ENCODE results near the gene ESR2.

Gene ESR2

GRCh38 chr14:64109819-64110554, 184.2 kb downstream of the ESR2 start:
- TF ChIP-seq CTCF (IDR thresholded peaks at IDR 0.05; ENCODE audit: low read depth, low read length) = no peak
- no peak overlapping the region for H3K4me3 ChIP-seq (replicated peaks in 1 of 2; ENCODE audit: low read depth in 2 of 2, low read length in 2 of 2)
- peak; percentile 6 to 56 for DNase-seq (ENCODE audit: low read depth in 2 of 2)

GRCh38 chr14:64107438-64107837, 186.7 kb downstream of the ESR2 start:
- DNase-seq (ENCODE audit: low read depth in 2 of 2) = no peak
- H3K4me3 ChIP-seq (replicated peaks in 1 of 2; ENCODE audit: low read depth in 2 of 2, low read length in 2 of 2) = no peak overlapping the region
- no peak for TF ChIP-seq CTCF (IDR thresholded peaks at IDR 0.05; ENCODE audit: low read depth, low read length)

GRCh38 chr14:64098120-64098519, 196.1 kb downstream of the ESR2 start:
- no peak for TF ChIP-seq CTCF (IDR thresholded peaks at IDR 0.05; ENCODE audit: low read depth, low read length)
- no peak for DNase-seq (ENCODE audit: low read depth in 2 of 2)
- H3K4me3 ChIP-seq (replicated peaks in 1 of 2; ENCODE audit: low read depth in 2 of 2, low read length in 2 of 2) = no peak overlapping the region

- DNase-seq (ENCODE audit: low read depth in 2 of 2) = peak; percentile 51 to 74
- H3K4me3 ChIP-seq (replicated peaks in 1 of 2; ENCODE audit: low read depth in 2 of 2, low read length in 2 of 2) = no peak overlapping the region
- TF ChIP-seq CTCF (IDR thresholded peaks at IDR 0.05; ENCODE audit: low read depth, low read length) = no peak
Measured at GRCh38 chr14:64095620-64096019, 198.6 kb downstream of the ESR2 start.

GRCh38 chr14:64092940-64093339, 201.2 kb downstream of the ESR2 start:
- no peak for TF ChIP-seq CTCF (IDR thresholded peaks at IDR 0.05; ENCODE audit: low read depth, low read length)
- H3K4me3 ChIP-seq (replicated peaks in 1 of 2; ENCODE audit: low read depth in 2 of 2, low read length in 2 of 2) = no peak overlapping the region
- no peak for DNase-seq (ENCODE audit: low read depth in 2 of 2)

- TF ChIP-seq CTCF (IDR thresholded peaks at IDR 0.05; ENCODE audit: low read depth, low read length) = no peak
- no peak for DNase-seq (ENCODE audit: low read depth in 2 of 2)
Measured at GRCh38 chr14:64092338-64092737, 201.8 kb downstream of the ESR2 start.

GRCh38 chr14:64091217-64091616, 203.0 kb downstream of the ESR2 start:
- TF ChIP-seq CTCF (IDR thresholded peaks at IDR 0.05; ENCODE audit: low read depth, low read length) = no peak
- no peak overlapping the region for H3K4me3 ChIP-seq (replicated peaks in 1 of 2; ENCODE audit: low read depth in 2 of 2, low read length in 2 of 2)
- no peak for DNase-seq (ENCODE audit: low read depth in 2 of 2)

More at GRCh38 chr14:64092338-64092737, 201.8 kb downstream of the ESR2 start:
- no peak overlapping the region for H3K4me3 ChIP-seq (replicated peaks in 1 of 2; ENCODE audit: low read depth in 2 of 2, low read length in 2 of 2)

Data from cardiac fibroblast (primary cell).